HG02885 (cell line): ENCODE results near the gene ABCB8.
"Not testable (repeated sequence)": the region's sequence is repeated elsewhere in the genome, so short reads cannot be mapped to it uniquely, and the experiment has no call there.

Experiments
- ATAC-seq: cut with Tn5 transposase; IDR thresholded peaks from one replicate; pipeline ENCODE4 v1.9.1; 2021; ENCODE audit warnings: mild to moderate bottlenecking; ENCODE audit not compliant: unreplicated experiment, poor library complexity

ABCB8 gene

GRCh38 chr7:150997075-150997511 is 31.2 kb upstream of the ABCB8 start:
- no peak for ATAC-seq

GRCh38 chr7:150997817-150998216 is 30.4 kb upstream of the ABCB8 start:
- no peak for ATAC-seq

- no peak for ATAC-seq
Observed at GRCh38 chr7:150998341-150998740, 29.9 kb upstream of the ABCB8 start.

- ATAC-seq: no peak
Observed at GRCh38 chr7:150999001-150999400, 29.2 kb upstream of the ABCB8 start.

- ATAC-seq: no peak
Observed at GRCh38 chr7:150999497-151000230, 28.6 kb upstream of the ABCB8 start.

GRCh38 chr7:151000897-151001495 is 27.3 kb upstream of the ABCB8 start:
- no peak for ATAC-seq

GRCh38 chr7:151001546-151001945 is 26.7 kb upstream of the ABCB8 start:
- no peak for ATAC-seq

- no peak for ATAC-seq
Observed at GRCh38 chr7:151003572-151003971, 24.7 kb upstream of the ABCB8 start.

- no peak for ATAC-seq
Observed at GRCh38 chr7:151005566-151005965, 22.7 kb upstream of the ABCB8 start.

- ATAC-seq: no peak
Observed at GRCh38 chr7:151006590-151007300, 21.5 kb upstream of the ABCB8 start.

GRCh38 chr7:151007469-151007898 is 20.8 kb upstream of the ABCB8 start:
- no peak for ATAC-seq

GRCh38 chr7:151008143-151008510 is 20.1 kb upstream of the ABCB8 start:
- no peak for ATAC-seq

- ATAC-seq: peak; percentile 79
Observed at GRCh38 chr7:151008511-151009323, 19.5 kb upstream of the ABCB8 start.

GRCh38 chr7:151009327-151010036 is 18.8 kb upstream of the ABCB8 start:
- no peak for ATAC-seq

GRCh38 chr7:151010037-151010306 is 18.3 kb upstream of the ABCB8 start:
- no peak for ATAC-seq

- ATAC-seq: no peak
Observed at GRCh38 chr7:151010307-151011096, 17.7 kb upstream of the ABCB8 start.

GRCh38 chr7:151011097-151011409 is 17.2 kb upstream of the ABCB8 start:
- ATAC-seq: no peak

- ATAC-seq: not testable (repeated sequence)
Observed at GRCh38 chr7:151011616-151012015, 16.6 kb upstream of the ABCB8 start.

- ATAC-seq: no peak
Observed at GRCh38 chr7:151012031-151012692, 16.1 kb upstream of the ABCB8 start.
